ENCODE results near the gene TM9SF1.

DNA sequence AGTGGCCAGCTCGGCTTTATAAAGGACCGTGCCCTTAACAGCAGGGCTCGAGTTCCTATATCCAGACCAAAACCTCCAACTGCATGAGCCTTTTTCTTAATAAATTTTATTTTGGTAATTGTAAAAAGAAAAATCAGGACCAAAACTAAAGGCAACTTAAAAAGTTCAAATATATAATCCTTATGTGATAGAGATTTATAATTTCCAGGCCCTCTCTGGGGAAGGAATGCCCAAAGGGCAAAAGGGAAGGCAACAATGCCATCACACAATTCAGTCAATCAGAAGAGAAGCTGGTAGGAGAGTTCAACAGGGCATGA lies 6.2 kb downstream of the TM9SF1 start:
- TF ChIP-seq, protein P1, sequence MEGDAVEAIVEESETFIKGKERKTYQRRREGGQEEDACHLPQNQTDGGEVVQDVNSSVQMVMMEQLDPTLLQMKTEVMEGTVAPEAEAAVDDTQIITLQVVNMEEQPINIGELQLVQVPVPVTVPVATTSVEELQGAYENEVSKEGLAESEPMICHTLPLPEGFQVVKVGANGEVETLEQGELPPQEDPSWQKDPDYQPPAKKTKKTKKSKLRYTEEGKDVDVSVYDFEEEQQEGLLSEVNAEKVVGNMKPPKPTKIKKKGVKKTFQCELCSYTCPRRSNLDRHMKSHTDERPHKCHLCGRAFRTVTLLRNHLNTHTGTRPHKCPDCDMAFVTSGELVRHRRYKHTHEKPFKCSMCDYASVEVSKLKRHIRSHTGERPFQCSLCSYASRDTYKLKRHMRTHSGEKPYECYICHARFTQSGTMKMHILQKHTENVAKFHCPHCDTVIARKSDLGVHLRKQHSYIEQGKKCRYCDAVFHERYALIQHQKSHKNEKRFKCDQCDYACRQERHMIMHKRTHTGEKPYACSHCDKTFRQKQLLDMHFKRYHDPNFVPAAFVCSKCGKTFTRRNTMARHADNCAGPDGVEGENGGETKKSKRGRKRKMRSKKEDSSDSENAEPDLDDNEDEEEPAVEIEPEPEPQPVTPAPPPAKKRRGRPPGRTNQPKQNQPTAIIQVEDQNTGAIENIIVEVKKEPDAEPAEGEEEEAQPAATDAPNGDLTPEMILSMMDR (conservative IDR thresholded peaks at IDR 0.05; ENCODE audit: low read depth, low read length): no peak
- TF ChIP-seq RCOR1 (IDR thresholded peaks at IDR 0.05; ENCODE audit: insufficient replicate concordance, low read length) (no peak), POLR2A (IDR thresholded peaks at IDR 0.05; ENCODE audit: low read depth, low read length) (no peak), RAD21 (IDR thresholded peaks at IDR 0.05; ENCODE audit: low read length) (no peak), MXI1 (IDR thresholded peaks at IDR 0.05; ENCODE audit: borderline replicate concordance, low read depth, low read length) (no peak), NFE2L2 (IDR thresholded peaks at IDR 0.05; ENCODE audit: low read depth, low read length) (no peak), BHLHE40 (IDR thresholded peaks at IDR 0.05; ENCODE audit: low read depth, low read length) (no peak), CEBPB (IDR thresholded peaks at IDR 0.05; ENCODE audit: low read depth, low read length) (no peak), FOS (IDR thresholded peaks at IDR 0.05; ENCODE audit: low read depth, low read length) (no peak), MAZ (IDR thresholded peaks at IDR 0.05; ENCODE audit: borderline replicate concordance, low read depth, low read length) (no peak), MAFK (IDR thresholded peaks at IDR 0.05; ENCODE audit: low read depth, low read length) (no peak), SMC3 (IDR thresholded peaks at IDR 0.05; ENCODE audit: low read depth, low read length) (no peak)
- TF ChIP-seq, protein P2, sequence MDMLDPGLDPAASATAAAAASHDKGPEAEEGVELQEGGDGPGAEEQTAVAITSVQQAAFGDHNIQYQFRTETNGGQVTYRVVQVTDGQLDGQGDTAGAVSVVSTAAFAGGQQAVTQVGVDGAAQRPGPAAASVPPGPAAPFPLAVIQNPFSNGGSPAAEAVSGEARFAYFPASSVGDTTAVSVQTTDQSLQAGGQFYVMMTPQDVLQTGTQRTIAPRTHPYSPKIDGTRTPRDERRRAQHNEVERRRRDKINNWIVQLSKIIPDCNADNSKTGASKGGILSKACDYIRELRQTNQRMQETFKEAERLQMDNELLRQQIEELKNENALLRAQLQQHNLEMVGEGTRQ (IDR thresholded peaks at IDR 0.05; ENCODE audit: low read depth, low read length): no peak
- TF ChIP-seq, protein P3, sequence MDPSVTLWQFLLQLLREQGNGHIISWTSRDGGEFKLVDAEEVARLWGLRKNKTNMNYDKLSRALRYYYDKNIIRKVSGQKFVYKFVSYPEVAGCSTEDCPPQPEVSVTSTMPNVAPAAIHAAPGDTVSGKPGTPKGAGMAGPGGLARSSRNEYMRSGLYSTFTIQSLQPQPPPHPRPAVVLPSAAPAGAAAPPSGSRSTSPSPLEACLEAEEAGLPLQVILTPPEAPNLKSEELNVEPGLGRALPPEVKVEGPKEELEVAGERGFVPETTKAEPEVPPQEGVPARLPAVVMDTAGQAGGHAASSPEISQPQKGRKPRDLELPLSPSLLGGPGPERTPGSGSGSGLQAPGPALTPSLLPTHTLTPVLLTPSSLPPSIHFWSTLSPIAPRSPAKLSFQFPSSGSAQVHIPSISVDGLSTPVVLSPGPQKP (IDR thresholded peaks at IDR 0.05; ENCODE audit: borderline replicate concordance, low read depth, low read length): no peak
